ENCODE data around the gene AHDC1.
"Not testable (repeated sequence)": the region's sequence is repeated elsewhere in the genome, so short reads cannot be mapped to it uniquely, and the experiment has no call there.

Gene AHDC1

GRCh38 chr1:27633640-27634176 is 29.8 kb upstream of the AHDC1 start:
- no peak for FAIRE-seq

- FAIRE-seq: no peak
Observed at GRCh38 chr1:27633298-27633610, 29.3 kb upstream of the AHDC1 start.

DNA sequence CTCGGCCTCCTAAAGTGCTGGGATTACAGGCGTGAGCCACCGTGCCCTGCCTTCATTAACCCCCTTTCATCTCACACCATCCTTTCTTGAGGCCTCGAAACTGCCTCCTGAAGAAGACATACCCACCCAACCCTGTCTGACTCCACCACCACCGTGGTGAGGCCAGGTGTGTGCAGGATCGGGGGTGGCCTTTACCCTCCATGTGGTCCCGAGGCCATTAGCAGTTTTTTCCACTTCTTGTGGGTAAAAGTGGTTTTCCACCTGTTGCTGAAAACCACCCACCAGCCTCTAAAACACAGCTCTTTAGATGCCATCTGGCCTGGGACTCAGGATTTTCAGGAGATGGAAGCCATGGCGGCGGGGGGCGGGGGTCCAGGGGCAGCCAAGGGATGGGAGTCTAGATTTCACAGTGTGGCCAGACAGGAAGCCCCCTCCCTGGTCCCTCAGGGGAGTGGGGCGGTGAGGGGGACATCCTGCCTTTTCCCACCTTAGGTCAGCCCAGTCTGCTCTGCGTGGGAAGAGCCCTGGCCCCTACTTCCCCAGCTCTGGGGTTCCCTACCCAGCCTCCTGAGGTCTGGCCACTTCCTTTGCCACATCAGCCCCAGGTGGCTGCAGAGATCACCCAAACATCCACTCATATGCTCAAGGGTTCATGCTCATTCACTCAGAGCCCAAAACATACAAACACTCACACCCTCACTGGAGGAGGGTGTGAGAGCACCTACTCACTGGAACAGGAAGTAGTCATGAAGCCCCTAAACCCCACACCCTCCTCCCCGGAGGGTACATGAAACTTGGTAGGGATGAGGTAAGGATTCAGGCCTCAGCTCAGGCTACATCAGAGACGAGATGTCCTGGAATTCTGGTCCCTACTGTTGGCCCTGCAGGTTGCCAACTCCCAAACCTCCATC is 28.7 kb upstream of the AHDC1 start:
- no peak for FAIRE-seq

DNA sequence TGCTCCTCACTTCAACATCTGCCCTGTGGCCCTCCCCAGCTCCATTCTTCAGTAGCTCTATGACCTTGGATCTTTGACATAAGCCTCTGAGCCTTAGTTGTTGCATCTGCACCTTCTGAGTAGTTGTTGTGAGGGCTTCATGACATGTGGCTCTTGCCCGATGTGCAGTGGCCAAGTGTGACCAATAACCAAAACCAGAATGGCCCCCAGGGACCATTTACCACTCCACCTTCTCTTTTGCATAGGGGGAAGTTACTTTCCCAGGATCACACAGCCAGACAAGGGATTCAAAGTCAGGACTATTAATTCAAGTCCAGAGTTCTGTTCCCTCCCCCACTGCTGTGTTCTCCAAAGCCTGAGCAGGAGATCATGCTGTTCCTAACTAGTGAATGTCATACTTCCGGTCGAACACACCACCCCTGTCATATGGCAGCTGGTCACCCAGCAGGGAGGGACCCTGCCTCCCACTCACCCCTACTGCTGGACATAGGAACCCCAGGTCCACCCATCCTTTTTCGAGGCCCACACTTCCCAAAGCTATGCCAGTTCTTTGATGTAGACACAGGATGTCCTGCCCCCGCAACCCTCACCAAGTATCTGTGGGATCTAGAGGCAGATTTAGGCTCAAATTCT is 27.0 kb upstream of the AHDC1 start:
- FAIRE-seq: no peak

GRCh38 chr1:27628712-27629111 is 24.8 kb upstream of the AHDC1 start:
- no peak for FAIRE-seq

DNA sequence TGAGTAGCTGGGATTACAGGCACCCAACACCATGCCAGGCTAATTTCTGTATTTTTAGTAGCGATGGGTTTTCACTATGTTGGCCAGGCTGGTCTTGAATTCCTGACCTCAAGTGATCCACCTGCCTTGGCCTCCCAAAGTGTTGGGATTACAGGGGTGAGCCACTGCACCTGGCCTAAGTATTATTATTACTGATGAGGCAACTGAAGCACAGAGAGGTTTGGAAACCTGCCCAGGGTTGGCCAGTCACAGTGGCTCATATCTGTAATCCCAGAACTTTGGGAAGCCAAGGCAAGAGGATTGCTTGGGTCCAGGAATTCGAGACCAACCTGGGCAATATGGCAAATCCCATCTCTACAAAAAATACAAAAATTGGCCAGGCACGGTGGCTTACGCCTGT is 23.8 kb upstream of the AHDC1 start:
- not testable (repeated sequence) for FAIRE-seq

- no peak for FAIRE-seq
Observed at GRCh38 chr1:27627061-27627460, 23.1 kb upstream of the AHDC1 start.

GRCh38 chr1:27626031-27626935 is 22.3 kb upstream of the AHDC1 start:
- no peak for FAIRE-seq

- FAIRE-seq: no peak
Observed at GRCh38 chr1:27624467-27625178, 20.7 kb upstream of the AHDC1 start.

GRCh38 chr1:27623327-27624212 is 19.6 kb upstream of the AHDC1 start:
- FAIRE-seq: no peak

DNA sequence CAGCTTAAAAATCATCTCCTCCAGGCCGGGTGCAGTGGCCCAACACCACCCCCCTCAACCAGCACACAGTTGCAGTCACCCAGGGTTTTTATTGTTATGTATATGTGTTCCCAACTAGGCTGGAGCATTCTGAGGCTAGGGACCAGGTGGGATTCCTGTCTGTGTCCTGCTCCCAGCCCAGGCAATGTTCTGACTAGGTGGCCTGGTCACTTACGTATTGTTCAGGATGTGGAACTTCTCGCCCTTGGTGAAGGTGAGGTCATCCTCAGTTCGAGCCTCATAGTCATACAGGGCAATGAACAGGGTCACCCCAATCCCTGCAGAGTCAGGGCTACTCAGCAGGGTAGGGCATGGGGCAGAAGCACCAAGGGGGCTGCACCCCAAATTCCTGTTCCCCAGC is 18.9 kb upstream of the AHDC1 start:
- no peak for FAIRE-seq

- no peak for FAIRE-seq
Observed at GRCh38 chr1:27621051-27621920, 17.3 kb upstream of the AHDC1 start.

- FAIRE-seq: not testable (repeated sequence)
Observed at GRCh38 chr1:27619782-27620438, 16.0 kb upstream of the AHDC1 start.

- no peak for FAIRE-seq
Observed at GRCh38 chr1:27618341-27619082, 14.6 kb upstream of the AHDC1 start.

- no peak for FAIRE-seq
Observed at GRCh38 chr1:27617420-27617819, 13.5 kb upstream of the AHDC1 start.

DNA sequence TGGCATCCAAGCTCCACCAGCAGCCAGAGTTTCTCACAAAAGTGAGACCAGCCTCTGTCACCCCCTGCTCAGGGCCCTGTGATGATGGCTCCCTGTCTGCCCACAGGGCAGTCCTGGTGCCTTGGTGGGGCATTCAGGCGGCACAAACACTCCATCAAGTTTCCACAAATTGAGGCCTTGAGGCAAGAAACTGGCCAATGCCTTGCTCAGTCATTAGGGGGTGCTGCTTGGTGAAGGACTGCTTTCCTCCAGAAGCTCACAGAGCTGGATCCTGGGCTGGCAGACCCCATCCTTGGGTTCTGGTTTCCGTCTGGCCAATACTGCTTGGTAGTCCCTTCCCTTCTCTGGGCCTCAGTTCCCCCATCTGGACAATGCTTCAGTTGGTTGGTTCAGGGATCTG is 12.5 kb upstream of the AHDC1 start:
- no peak for FAIRE-seq

DNA sequence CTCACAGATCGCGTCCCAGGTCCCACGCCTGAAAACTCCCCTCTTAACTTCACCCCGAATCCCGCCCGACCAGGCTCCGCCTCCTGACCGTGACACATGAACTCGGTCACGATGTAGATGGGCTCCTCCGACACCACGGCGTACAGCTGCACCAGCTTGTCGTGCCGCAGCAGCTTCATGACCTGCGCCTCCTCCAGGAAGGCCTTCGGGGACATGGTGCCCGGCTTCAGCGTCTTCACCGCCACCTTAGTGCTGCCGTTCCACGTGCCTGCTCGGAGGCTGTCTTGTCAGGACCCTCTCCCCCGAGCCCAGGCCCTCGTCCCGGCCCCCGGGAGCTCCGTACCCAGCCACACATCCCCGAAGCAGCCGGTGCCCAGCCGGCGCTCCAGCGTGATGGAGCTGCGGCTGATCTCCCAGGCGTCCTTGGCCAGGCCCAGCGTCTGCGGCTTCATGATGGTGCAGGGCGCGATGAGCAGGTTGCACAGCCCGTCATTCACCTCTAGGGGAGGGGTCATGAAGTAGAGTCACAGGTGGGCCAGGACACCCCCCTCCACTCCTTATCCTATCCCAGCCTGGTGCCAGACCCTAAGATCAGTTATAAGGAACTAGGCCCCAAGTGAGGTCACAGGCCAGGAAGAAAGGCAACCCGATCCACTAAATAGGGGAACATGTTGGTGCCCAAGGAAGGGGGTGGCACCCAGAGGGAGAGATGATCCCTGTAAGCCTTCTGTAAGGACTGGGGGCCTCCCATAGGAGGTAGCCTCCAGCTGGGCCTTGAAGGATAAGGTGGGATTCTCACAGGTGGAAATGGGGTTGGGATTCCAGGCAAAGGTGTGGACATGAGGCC is 11.6 kb upstream of the AHDC1 start:
- no peak for FAIRE-seq

Data from colon (tissue), 2 donors.